GM12874 (cell line): ENCODE results near the gene PKP3.

Experiments
- CTCF ChIP-seq: IDR thresholded peaks from 2 replicates; pipeline ENCODE4 v1.5.1; 2011; ENCODE audit warnings: low read depth, mild to moderate bottlenecking, control low read depth, low read length, moderate library complexity; ENCODE audit not compliant: insufficient read depth

PKP3 gene

GRCh38 chr11:380095-380480, 13.9 kb upstream of the PKP3 start:
- no peak for TF ChIP-seq CTCF

DNA sequence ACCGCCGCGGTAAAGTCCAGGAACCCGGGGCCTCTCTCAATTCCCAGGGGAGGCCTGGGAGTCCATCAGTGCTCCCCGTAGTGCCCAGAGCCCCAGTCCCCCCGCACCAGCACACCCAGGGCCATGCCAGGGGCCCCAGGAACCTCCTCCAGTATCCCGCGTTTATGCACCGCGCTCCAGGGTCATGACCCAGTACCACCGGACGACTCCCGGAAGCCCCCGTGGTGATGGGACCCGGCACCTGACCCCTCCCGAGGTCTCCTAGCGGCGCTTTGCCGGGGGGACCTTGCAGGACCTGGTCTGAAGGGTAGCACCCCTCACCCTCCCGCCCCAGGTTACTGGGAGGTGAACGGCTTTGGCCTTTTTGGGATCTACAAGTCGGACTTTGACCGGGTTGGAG, 13.5 kb upstream of the PKP3 start:
- no peak for TF ChIP-seq CTCF

GRCh38 chr11:380996-381395, 13.0 kb upstream of the PKP3 start:
- no peak for TF ChIP-seq CTCF

GRCh38 chr11:381501-382072, 12.4 kb upstream of the PKP3 start:
- no peak for TF ChIP-seq CTCF

DNA sequence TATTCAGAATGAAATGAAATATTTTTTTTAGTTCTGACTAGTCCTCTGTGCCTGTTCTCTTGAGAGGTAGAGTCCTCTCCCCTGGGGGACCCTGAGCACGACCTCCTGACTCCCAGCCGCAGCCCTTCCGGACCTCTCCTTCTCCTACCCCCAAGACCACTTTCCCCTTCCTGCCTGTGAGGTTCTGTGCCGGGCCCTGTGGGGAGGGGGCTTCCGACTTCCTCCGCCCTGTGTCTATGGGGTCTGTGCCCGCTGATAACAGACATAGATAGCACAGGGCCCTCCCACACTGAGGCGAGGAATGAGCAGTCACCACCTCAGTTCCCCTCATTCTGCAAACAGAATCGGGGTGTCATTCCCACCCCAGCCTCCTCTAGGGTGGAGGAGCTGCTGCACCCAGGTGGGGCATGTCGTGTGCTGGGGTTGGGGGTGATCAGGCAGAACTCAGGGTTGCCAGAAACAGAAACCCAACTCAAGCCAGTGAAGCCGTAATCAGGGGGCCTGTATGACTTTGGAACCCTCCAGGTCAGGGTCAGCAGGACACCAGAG, 11.9 kb upstream of the PKP3 start:
- no peak for TF ChIP-seq CTCF

DNA sequence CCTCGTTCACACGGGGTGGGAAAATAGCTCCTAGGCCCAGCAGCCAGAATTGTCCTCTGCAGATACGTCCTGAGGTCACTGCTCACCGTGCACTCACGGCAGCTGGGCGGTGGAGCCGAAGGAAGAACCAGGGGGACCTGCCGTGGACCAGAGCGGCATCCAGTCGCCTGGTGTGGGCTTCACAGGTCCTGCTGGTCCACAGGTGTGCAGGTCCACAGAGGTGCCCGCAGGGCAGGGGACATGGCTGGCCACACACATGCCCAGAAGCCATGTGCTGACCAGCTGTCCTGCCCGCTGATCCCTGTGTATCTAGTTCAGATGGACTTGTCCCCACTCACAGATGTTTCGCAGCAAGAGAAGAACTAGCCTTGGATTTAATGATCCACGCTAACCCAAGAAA, 10.6 kb upstream of the PKP3 start:
- no peak for TF ChIP-seq CTCF

DNA sequence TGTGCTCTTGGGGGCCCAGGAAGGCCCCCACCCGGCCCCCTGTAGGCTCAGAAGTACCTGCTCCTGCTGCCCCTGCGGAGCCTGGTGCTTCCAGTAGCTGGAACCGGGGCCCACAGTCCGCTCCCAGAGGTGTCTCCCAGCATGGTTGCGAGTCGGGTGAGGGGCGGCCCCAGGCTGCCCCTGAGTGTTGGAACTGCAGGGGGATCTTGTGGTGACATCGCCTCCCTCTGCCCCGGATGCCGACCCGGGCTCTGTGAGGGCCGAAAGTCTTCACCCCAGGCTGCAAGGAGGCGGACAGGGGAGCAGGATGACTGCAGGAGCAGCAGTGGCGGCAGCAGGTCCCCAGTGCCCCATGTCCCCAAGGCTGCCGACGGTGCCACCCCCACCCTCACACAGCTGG, 9.5 kb upstream of the PKP3 start:
- TF ChIP-seq CTCF: no peak
